Activated T-helper 1 cell treated with Interleukin-2 at 50 U/mL for 16 hours (primary cell): ENCODE results near the gene TFPI.

ENCODE experiments used
- DNase-seq: peaks from one replicate; pipeline ENCODE4 v3.0.0-alpha.2; 2020; ENCODE audit warnings: low read depth

TFPI gene

DNA sequence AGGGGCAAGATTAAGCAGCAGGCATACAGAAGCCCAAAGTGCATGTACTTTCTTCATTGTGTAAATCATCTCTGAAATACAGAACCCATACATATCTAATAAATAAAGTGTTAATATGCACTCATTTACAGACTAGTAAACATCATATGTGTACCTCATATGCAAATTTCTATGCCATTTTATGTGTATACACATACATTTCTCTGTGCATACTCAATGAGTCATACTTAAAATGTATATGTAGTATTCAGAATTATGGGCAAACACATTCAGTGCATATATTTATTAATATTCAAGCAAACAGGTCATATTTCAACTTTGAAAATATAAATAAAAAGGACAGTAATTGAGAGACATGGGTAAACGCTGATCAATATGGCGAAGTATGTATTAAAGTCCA is 50.5 kb downstream of the TFPI start:
- DNase-seq: no peak

DNA sequence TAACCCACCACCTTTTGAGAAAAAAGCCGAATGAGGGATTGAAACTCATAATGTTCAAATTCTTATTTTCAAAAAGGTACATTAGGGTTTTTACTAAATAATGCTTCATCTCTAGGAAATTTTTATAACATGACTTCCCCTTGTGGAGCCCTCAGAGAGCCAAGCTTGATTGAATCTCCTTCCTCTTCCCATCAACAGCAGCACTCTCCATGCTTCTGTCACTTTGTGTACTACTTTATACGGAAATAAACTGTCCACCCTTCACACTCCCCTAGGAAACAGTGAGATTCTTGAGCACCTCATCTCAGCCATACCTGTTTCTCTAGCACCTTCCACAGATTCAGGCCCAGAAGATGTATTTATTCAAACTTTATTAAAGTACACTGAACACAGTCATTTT is 51.8 kb downstream of the TFPI start:
- no peak for DNase-seq

DNA sequence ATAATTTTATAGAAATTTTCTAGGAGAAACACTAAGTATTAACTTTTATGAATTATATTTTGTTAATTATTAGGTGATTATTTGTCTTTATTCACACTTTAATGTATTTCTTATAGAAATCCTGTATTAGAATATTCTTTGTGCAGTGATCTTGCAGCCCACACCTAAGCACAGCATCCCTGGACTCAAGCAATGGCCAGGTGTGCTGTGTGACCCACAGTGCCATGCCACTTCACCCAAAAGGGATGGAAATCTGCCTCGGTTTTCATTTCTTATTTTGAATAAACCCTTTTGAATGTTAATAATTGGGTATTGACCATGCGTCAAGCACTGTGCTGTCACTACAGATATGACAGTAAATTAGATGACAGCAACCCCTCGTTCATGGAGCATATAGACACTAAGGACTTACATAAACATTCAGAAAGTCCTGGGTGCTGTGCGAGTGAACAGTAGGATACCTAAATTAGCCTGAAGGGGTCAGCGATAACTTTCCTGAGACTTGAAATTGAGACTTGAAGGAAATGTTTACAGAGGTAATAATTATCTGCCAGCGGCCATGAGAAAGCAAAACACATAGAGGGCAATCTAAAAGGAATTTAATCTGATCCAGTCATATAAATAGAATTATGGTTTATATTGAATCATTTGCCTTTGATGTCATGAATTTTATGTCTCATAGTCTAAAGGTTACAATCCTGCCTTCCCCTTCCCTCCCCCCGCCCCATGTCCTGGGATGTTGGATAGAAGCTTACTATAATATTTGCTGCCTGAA is 53.5 kb downstream of the TFPI start:
- no peak for DNase-seq

DNA sequence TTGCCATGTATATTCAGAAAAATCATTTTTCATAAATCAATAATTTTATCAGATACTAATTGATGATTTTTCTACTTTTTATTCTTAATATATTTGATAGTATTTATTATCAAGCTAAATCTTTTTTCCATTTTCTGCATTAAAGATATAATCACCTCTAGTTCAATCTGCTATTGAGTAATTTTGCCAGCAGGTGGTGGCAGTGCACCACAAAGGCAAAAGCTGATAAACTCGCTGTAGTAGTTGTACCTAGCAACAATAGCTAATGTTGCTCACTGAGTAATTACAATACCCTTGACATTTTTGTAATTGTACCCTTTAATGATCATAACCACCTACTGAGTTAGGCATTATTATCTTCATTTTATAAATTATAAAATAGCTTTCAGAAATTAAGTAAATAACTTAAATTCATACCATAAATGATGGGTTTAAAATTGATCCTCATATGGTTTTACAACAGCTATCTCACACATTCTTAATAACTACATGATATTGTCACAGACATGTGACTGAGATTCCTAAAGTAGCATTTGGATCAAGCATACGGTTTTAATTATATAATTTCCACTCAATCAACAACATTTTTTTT is 54.2 kb downstream of the TFPI start:
- no peak for DNase-seq

DNA sequence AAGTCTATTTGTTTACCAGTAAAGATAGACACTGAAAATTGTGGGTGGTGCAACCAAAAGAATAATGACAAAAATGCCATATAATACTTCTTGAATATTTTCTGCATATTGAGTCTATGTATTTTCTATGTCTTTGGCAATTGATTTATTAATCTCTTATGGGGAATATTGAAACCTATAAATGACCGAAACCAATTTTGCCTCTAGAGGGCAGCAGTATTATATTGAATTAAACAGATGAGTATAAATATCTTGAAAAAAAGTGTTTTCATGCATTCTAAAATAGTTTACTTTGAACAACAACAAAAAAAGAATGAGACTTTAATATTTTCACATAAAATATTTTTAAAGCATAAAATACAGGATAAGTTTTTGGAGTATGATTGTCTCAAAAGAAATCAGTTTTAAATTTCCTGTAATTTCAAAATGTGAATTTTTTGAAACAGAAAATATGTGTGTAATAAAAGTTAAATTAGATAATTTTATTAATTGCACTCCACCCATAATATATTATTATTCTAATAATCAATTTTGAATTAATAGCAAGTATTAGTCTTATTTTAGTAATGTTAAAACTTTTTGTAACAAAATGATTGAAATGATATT is 56.3 kb downstream of the TFPI start:
- no peak for DNase-seq

DNA sequence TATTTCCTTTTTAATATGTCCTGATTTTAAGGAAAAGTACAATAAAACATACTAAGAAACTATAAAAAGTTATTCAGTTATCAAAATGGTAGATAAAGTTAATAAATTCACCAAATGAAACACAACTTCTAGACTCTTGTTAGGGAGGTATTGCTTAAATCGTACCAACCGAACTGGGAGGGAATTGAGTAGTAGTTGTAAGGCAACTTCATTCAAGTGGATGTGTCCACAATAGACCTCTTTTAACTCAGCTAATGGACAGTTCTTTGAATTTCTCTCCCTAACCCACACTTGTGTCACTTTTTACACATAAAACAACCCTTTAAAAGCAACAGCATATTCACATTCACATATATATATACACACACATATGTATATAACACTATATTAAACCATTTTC is 57.1 kb downstream of the TFPI start:
- DNase-seq: no peak

DNA sequence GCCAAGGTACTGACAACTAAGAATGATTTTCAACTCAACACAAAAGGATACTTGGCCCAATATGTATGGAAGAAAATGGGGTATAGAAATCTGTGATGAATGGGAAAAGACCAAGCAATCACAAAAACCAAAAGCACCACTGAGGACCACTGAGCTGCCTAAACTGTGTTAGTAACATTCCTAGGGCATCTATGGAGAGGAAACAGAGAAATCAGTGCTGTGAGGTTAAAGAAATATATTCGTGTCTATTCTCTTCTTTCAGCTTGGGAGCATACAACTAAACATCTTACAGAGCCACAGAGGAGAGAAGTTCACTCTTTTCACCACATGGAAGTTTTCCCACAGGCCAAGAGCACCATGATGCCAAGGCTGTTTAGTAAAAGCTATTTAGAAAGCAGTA is 58.9 kb downstream of the TFPI start:
- DNase-seq: no peak

DNA sequence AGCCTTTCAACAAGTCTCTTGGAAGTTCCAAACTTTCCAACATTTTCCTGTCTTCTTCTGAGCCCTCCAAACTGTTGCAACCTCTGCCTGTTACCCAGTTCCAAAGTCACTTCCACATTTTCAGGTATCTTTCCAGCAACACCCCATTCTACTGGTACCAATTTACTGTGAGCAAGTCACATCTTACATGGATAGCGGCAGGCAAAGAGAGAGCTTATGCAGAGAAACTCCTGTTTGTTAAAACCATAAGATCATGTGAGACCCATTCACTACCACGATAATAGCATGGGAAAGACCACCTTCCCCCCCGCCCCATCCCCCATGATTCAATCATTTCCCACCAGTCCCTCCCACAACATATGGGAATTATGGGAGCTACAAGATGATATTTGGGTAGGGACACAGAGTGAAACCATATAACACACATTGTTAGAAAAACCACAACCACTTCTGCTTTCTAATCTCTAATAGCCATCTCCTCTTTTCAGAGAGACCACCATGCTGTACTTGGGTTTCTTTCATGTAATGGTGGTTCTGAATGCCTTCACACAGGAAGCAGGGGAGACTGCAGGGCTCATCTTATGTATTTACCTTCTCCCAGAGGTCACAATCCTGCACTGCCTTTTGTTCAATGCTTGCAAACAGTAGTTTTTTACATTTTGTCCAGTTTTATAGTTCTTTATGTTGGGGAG is 60.2 kb downstream of the TFPI start:
- DNase-seq: no peak

DNA sequence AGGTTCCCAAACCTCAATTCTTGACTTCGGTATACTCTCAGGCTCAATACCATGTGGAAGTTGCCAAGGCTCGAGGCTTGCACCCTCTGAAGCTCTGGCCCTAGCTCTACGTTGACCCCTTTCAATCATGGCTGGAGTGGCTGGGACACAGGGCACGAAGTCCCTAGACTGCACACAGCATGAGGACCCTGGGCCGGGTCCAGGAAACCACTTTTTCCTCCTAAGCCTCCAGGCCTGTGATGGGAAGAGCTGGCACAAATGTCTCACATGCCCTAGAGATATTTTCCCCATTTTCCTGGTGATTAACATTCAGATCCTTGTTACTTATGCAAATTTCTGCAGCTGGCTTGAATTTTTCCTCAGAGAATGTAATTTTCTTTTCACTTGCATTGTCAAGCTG is 61.1 kb downstream of the TFPI start:
- no peak for DNase-seq

DNA sequence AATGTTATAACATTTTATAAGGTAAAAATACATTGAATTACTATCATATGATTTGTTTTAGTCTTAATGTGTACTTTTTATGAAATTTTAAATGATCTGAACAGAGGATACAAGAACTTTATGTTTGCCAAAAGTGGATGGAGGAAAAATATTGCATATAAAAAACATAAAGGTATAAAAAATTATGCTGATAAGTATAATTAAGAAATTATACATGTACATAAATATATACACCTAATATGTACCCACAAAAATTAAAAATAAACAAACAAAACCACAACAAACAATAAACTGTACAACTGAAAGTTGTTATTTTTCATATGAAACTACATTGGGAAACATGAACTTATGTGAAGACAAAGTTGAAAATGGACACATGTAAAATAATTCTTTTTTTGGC is 68.0 kb downstream of the TFPI start:
- DNase-seq: no peak

DNA sequence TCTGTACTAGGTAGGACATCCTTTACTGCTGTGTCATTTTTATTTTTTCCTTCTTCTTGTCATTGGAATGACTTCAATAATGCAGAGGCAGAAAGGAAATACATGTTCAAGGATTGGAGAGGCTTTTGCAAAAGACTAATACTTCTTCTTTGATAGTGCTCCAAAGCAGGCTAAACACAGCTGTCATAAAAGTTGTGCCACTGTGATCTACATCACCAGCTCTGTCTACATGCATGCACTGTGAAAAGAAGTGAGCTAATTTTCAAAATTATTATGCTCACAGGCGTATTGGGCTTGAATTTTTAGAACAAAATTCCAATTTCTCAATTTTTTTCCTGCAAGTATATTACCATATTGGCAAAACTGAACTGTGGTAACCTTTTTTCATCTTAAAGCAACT is 68.7 kb downstream of the TFPI start:
- DNase-seq: no peak

DNA sequence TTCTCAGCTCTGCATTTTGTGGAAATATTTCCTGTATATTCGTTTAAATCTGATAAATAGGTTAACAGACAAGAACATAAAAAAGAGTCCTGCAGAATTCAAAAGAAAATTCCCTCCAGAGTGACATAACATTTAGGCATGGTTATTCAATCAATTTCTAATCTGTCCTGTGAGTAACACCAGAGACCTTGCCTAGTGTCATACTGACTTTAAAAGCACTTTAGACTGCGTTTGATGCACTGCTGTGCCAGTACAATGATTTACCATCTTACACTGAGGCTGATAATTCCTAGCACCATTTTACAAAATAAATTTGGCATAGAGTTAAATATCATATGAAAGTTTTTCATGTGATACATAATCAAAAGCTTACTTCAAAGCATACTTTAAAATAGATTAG is 70.7 kb downstream of the TFPI start:
- no peak for DNase-seq

DNA sequence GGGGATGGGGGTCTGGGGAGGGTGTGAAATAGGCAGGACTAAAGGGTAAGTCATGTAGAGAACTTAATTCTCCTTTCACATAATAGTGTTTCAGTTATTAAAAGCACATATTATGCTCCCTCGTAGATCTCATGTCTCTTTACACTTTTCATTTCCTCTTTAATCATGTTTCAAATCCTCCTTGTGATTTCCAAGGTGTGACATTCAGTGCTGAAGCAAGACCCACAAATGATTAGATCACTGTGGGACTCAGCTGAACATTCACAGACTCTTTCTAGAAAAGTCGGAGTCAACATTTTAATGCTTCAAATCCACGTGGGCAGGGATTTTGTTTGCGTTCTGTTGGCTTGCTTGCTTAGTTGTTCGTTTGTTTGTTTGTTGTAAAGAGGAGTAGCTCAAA is 71.4 kb downstream of the TFPI start:
- no peak for DNase-seq

DNA sequence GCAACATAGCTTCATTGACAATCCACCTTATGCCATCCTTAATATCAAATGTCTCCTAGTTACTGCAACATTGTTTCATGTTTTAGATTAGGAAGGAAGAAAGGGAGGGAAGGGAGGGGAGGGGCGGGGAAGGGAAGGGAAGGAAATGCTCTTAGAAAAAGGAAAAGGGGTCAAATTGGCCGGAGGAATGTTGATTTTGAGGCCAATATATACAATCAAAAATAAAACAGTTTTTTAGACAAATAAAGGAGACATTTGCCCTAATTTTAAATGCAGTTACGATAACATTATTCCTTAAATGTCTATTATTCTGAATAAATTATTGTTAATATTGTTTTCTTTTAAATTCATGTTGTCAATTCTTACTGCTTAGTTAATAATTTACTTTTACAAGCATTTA is 72.7 kb downstream of the TFPI start:
- DNase-seq: no peak

DNA sequence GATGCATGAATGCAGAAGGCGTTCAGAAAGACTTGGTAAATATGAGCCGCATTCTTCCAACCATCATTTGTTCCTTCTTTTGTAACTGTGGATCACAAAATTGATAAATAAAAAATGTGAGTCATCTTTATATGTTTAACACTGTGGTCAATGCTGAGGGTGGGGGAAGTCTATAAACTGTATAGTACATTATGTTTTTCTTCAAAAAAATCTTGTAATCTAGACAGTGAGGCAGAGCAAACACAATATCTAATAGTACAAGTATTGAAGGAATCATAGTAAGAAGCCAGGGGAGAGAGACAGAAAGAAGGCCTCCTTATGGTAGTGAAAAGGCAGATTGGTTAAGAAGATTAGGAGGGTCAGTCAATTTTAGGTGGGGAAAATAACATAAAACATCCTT is 75.5 kb downstream of the TFPI start:
- no peak for DNase-seq

DNA sequence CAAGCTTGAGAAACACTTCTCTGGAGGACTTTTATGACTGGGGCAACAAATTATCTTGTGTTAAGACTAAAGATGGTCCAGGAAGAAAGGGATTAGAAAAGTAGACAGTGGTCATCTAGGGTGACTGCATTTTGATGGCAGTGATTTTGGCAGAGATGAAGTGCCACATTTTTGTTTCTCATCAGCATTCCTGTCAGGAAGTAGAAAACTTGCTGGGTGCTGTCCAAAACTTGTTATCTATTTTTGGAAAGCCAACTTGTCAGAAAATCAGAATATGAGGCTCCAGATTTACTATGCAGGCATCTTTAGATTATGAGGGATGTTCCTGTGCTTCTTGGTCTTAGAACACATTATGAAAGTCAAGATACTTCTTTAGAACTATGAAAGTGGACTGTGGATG is 77.2 kb downstream of the TFPI start:
- no peak for DNase-seq

DNA sequence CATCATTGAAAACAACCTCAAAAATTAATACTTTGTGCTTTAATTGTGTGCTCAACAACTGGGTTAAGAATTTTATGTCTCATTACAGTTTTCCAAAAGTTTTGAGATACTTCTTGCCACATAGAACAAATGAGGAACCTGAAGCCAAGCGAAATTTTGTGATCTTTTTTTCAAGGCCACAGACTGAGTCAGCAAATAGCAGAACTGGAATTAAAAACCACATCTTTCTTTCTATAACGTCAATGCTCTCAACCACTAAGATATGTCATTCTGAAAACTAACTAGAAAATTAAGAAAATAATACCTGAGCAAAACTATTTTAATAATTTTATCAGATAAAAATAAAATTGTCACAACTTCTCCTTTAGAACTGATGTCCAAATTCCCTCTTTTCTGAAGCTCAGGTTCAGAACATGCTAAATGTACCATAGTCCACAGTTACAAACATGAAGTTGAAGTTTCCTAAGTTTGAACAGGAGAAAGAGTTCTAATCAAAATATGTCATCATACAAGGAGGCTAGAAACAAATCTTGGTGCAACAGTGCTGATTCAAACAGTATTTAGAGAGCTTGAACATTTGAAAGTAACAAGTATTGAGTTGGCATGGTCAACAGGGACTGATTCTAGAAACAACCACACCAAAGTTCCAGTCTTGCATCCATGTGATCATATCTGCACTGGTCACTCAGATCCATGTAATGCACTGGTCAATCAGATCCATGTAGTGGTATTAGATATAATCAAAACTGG is 78.6 kb downstream of the TFPI start:
- no peak for DNase-seq

DNA sequence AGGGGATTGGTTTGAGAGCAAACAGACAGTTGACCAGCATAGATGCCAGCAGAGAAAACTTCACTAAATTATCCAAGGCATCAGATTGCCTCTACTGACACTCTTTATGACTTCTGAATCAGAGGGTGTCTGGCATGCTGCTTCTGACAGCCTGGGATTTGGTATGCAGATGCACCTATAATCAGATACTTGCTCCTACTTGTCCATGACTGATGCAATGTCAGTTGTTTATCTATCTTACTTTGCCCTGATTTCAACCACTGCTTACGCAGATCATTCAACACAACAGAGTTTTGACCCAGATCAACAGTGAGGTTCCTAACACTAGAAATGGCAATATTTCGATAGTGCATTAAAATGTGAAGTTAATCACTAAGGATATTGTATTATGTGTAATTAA is 83.5 kb downstream of the TFPI start:
- DNase-seq: no peak

DNA sequence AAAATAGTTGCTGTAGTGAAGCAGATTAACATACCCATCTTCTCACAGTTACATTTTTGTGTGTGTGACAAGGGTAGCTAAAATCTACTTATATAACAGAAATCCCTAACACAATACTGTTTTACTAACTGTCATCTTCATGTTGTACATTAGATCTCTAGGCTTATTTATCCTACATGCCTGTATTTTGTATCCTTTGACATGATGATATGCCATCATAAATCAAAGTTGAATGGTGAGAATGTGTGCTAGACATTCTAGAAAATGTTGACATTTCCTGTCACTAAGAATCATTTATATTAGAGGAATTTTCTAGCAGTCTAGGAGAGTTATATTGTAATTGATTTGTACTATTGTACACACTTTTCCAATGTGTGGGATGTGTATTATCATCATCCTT is 84.7 kb downstream of the TFPI start:
- DNase-seq: no peak

DNA sequence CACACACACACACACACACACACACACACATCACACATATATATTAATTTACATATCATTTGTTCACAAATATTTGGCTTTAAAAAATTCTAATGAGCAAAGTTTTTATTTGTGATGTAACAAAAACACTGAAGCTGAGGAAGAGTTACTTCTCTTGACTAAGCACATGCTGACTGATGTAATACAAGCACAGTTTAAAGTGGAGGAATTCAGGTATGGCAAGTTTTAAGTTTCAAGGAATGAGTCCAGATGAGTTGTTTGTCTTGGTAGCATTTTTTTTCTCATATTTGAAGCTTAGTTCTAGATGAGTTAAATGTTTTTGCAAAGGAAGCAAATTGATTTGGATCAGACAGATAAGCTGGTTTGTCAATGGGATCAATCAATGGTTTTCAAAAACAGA is 86.0 kb downstream of the TFPI start:
- no peak for DNase-seq

DNA sequence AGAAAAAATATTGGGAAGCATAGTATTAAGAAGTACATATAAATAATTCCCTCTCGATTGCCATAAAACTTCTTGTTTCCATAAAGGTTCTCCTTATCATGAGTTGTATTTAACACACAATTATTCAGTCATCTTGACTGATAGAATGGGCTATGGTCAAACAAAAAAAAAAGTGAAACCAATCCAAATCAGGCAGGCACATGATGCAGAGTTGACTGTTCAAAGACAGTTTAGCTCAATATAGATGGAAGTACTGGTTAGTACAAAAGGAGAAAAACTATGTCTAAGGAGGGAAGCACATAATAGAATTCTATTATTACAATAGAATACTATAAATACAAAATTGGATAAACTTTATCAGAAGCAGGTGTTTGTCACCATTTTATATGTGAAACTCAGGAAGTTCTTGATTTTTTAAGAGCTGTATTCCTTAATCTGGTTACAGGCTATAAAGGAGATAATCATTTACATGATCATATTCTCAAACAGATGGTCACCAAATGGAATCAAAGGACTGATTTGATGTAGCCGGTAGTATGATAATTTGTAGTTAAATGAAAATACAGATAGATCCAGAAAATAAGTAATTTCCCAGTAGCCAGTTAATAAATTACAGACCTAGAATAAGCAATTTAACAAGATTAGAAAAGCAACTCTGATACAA is 88.0 kb downstream of the TFPI start:
- DNase-seq: no peak

DNA sequence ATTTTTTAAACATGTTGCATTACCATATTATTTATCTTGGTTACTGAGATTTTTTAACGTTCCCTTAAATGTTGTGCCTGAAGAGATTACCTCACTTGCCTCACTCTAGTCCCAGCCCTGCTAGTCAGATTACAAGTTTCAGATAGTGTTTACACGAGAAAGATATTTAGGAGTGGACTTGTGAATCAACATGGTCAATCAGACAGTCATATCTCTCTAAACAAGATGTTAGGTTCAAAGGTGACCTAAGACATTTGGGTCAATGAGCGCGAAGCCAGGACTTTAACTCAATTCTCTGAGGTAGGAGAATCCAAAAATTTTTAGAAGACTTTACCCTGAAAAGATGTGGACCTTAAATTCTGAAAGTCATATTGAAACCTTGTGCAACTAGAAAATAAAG is 91.4 kb downstream of the TFPI start:
- DNase-seq: no peak
